Endothelial cell of umbilical vein (primary cell): ENCODE data around the gene ACOD1. TPM values are rescaled to one million over a fixed set of nuclear protein-coding genes. Genes with fewer than 3 reads are reported as not detected.

ENCODE experiments used
- BruUV-seq: library from RNA; stranded (reverse); fragments of 400-500 nt; replicated peaks from 2 replicates; lab custom pipeline; 2021; lab: Mats Ljungman, UMichigan
- CTCF ChIA-PET: fragments of 300-600, 350-600 bp; sonication (Branson Sonifier 250); formaldehyde crosslinking; loops from one replicate; lab custom pipeline; 2021; ENCODE audit warnings: antibody characterized with exemption, inconsistent platforms; lab: Charles Lee
- POLR2A ChIA-PET: fragments of 300-600, 350-600 bp; sonication (Branson Sonifier 250); formaldehyde crosslinking; loops from one replicate; lab custom pipeline; 2021; ENCODE audit warnings: antibody characterized with exemption, inconsistent platforms; lab: Charles Lee
- DNase-seq: peaks from one replicate; pipeline ENCODE4 v3.0.0-alpha.2; 2011; ENCODE audit warnings: low read depth, low spot score
- FAIRE-seq: peaks from 2 replicates; lab custom pipeline; 2011; peaks lifted over from hg19 to GRCh38; lab: Jason Lieb, UNC
- H2AFZ ChIP-seq: 2 replicates; pipeline ENCODE4 v1.6.0; 2012; ENCODE audit warnings: low read depth, low read length, control low read depth, inconsistent platforms
- H3K27ac ChIP-seq: 2 replicates; pipeline ENCODE4 v1.5.1; 2011; ENCODE audit warnings: low read depth, mild to moderate bottlenecking, control low read depth, low read length, moderate library complexity; ENCODE audit not compliant: insufficient read depth
- H3K27me3 ChIP-seq, 2 experiments: 2 replicates each; pipeline versions ENCODE4 v1.6.0 to v1.6.1; 2011; ENCODE audit warnings: low read length in 2 of 2, mixed read lengths in 1 of 2; ENCODE audit not compliant: control insufficient read depth in 2 of 2, insufficient read depth in 2 of 2
- H3K36me3 ChIP-seq, 2 experiments: 2 replicates in 1 of 2; 3 replicates in 1 of 2; pipeline ENCODE4 v1.5.1; 2011; ENCODE audit warnings: low read length in 2 of 2, mild to moderate bottlenecking in 1 of 2, moderate library complexity in 1 of 2; ENCODE audit not compliant: control insufficient read depth in 2 of 2, insufficient read depth in 2 of 2; ENCODE audit errors: extremely low read depth in 1 of 2
- H3K4me1 ChIP-seq: 3 replicates; pipeline ENCODE4 v1.5.1; 2011; ENCODE audit warnings: mild to moderate bottlenecking, low read length; ENCODE audit not compliant: control insufficient read depth, insufficient read depth; ENCODE audit errors: extremely low read depth
- H3K4me2 ChIP-seq: 2 replicates; pipeline ENCODE4 v1.6.1; 2011; ENCODE audit warnings: low read length, control low read depth, mixed read lengths; ENCODE audit not compliant: insufficient read depth
- H3K4me3 ChIP-seq, 3 experiments: fragments of 200-600 bp in 1 of 3; sonication (generic), shearing (Covaris generic) in 1 of 3; replicated peaks in 1 of 3; 2 replicates each; pipeline ENCODE4 v1.5.1; 2011 to 2016; ENCODE audit warnings: control low read depth in 3 of 3, low read length in 3 of 3, mild to moderate bottlenecking in 2 of 3, inconsistent platforms in 1 of 3, low read depth in 1 of 3, moderate library complexity in 1 of 3; ENCODE audit not compliant: insufficient read depth in 1 of 3
- H3K79me2 ChIP-seq: 2 replicates; pipeline ENCODE4 v1.6.0; 2012; ENCODE audit warnings: low read length, inconsistent platforms; ENCODE audit not compliant: control insufficient read depth, insufficient read depth
- H3K9ac ChIP-seq: replicated peaks from 2 replicates; pipeline ENCODE3; 2011; ENCODE audit warnings: low read length, control low read depth; ENCODE audit not compliant: insufficient read depth; ENCODE audit errors: extremely low read depth
- H3K9me1 ChIP-seq: replicated peaks from 3 replicates; pipeline ENCODE4 v1.6.0; 2011; ENCODE audit warnings: mild to moderate bottlenecking, low read length; ENCODE audit not compliant: control insufficient read depth, insufficient read depth; ENCODE audit errors: extremely low read depth
- H3K9me3 ChIP-seq: replicated peaks from 2 replicates; pipeline ENCODE4 v1.5.1; 2012; ENCODE audit warnings: low read length, inconsistent platforms; ENCODE audit not compliant: control insufficient read depth, insufficient read depth
- H4K20me1 ChIP-seq: replicated peaks from 2 replicates; pipeline ENCODE3; 2011; ENCODE audit warnings: mild to moderate bottlenecking, low read length; ENCODE audit not compliant: control insufficient read depth, insufficient read depth; ENCODE audit errors: extremely low read depth
- EZH2 ChIP-seq: IDR thresholded peaks from 2 replicates; pipeline ENCODE4 v1.6.1; 2012; ENCODE audit warnings: borderline replicate concordance, low read depth, mild to moderate bottlenecking, moderate library complexity, low read length, inconsistent platforms; ENCODE audit not compliant: severe bottlenecking
- MYC ChIP-seq: IDR thresholded peaks from one replicate; pipeline ENCODE4 v1.6.1; 2011; ENCODE audit warnings: mild to moderate bottlenecking, low read depth, low read length
- POLR2A ChIP-seq: IDR thresholded peaks from 2 replicates; pipeline ENCODE4 v1.6.1; 2012; ENCODE audit warnings: low read depth, mild to moderate bottlenecking, control low read depth, low read length
- POLR2AphosphoS5 ChIP-seq: IDR thresholded peaks from 2 replicates; pipeline ENCODE4 v1.6.1; 2012; ENCODE audit warnings: low read depth, mild to moderate bottlenecking, control low read depth, low read length, moderate library complexity; ENCODE audit not compliant: insufficient read depth
- dilution Hi-C: fragments of 300-500 bp; cut with MboI; formaldehyde crosslinking; loops from one replicate; pipeline ENCODE4 v1.15.0; 2019; ENCODE audit warnings: low sequenced_read_pairs; ENCODE audit not compliant: extremely low pct_ligation_motif_present
- intact Hi-C: fragments of 100-400 bp; cut with micrococcal nuclease; formaldehyde crosslinking; loops from one replicate; pipeline ENCODE4 v1.10.0; 2022
- polyA plus RNA-seq, 4 experiments: library from polyadenylated mRNA; depleted of rRNA in 3 of 4; stranded (reverse) in 3 of 4; unstranded in 1 of 4; fragments of >200 nt; gene quantifications; 2 replicates each; pipeline versions ENCODE4 v1.2.1 to v1.2.3, GENCODE V29; 2011 to 2012; ENCODE audit warnings: missing spikeins in 1 of 4
- total RNA-seq: library from RNA; stranded (reverse); gene quantifications from 2 replicates; pipeline ENCODE4 v1.2.3, GENCODE V29; 2021
- TF ChIP-seq, protein P1 (sequence below): IDR thresholded peaks from 2 replicates; pipeline ENCODE4 v1.6.1; 2011; ENCODE audit not compliant: insufficient read depth, insufficient read length
- TF ChIP-seq, protein P2 (sequence below), 2 donors: IDR thresholded peaks; 1 replicate in 1 of 2; 2 replicates in 1 of 2; pipeline ENCODE4 v1.5.1; 2011; ENCODE audit warnings: low read length in 2 of 2, mild to moderate bottlenecking in 2 of 2, moderate library complexity in 2 of 2, control low read depth in 1 of 2, inconsistent platforms in 1 of 2, low read depth in 1 of 2; ENCODE audit not compliant: insufficient read depth in 1 of 2; ENCODE audit errors: extremely low read depth in 1 of 2

The ACOD1 gene
- total and polyA plus RNA-seq, 2 donors (not counting 3 experiments of a cell fraction or from before 2014, with no cell fraction given) = not detected

DNA sequence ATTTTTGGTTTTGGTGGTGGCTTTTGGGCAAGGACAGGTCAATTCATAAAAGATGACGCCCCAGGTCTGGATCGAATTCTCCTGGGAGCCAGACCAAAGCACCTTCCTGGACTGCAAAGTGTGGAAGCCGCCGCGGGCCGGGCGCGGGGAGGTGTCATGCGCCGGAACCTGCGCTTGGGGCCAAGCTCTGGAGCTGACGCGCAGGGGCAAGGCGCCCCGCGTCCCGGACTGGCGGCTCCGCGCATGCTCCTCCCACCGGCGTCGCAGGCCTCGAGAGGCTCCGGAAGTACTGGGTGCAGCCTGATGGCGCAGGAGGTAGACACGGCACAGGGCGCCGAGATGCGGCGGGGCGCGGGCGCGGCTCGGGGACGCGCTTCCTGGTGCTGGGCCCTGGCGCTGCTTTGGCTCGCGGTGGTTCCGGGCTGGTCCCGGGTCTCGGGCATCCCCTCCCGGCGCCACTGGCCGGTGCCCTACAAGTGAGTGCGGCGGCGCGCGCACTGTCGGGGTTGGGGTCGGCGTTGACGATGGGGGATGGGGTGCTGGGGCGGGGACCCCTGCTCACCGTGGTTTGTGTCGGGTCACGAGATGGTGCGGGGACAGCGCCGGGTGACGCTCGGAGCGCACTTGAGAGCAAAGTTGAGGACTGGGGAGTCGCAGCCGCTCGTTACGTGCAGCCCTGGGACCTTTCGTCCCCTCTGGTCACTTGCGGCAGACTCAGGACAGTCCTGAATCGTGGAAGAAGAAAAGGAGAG, 43.7 kb downstream of the ACOD1 start, which contains the start of gene CLN5:
Gene CLN5, plus strand, starts transcription at position 286 of the 752 bp plus-strand sequence. Its CDS starts 18 bp downstream, at position 304.
- no peaks in the 10 kb centered on the region for H3K9me3 ChIP-seq
- peak; percentile 81 for FAIRE-seq

More for the DNA sequence above, 43.7 kb downstream of the ACOD1 start, which contains the start of gene CLN5:
- Histone ChIP-seq H3K9ac (peak within 1 kb of the TSS; percentile 91), H3K36me3 (no peaks in the 10 kb centered on the region), H4K20me1 (no peaks in the 10 kb centered on the region), H3K9me1 (no peaks in the 10 kb centered on the region), H2AFZ (peak within 1 kb of the TSS; percentile 71), H3K4me2 (peak within 1 kb of the TSS; percentile 98), H3K4me3 (peak within 1 kb of the TSS; percentile 36 to 90 (median 83)), H3K4me1 (peaks cover 13% of the 10 kb centered on the region), H3K27me3 (peaks cover 4% of the 10 kb centered on the region in 2 experiments), H3K79me2 (peaks cover 8% of the 10 kb centered on the region), H3K27ac (peak within 1 kb of the TSS; percentile 40)
- CTCF ChIA-PET = interaction anchor here (1.0 to 3.2 kb wide), 4 partner anchors 10 to 106 kb away, joined by 3 to 12 read pairs (median 8); partner anchors contain the start of gene KCTD12
- peak; percentile 81 for TF ChIP-seq POLR2A
- no peak for TF ChIP-seq EZH2
- TF ChIP-seq, protein P1, sequence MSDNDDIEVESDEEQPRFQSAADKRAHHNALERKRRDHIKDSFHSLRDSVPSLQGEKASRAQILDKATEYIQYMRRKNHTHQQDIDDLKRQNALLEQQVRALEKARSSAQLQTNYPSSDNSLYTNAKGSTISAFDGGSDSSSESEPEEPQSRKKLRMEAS = peak; percentile 52
- TF ChIP-seq, protein P2, sequence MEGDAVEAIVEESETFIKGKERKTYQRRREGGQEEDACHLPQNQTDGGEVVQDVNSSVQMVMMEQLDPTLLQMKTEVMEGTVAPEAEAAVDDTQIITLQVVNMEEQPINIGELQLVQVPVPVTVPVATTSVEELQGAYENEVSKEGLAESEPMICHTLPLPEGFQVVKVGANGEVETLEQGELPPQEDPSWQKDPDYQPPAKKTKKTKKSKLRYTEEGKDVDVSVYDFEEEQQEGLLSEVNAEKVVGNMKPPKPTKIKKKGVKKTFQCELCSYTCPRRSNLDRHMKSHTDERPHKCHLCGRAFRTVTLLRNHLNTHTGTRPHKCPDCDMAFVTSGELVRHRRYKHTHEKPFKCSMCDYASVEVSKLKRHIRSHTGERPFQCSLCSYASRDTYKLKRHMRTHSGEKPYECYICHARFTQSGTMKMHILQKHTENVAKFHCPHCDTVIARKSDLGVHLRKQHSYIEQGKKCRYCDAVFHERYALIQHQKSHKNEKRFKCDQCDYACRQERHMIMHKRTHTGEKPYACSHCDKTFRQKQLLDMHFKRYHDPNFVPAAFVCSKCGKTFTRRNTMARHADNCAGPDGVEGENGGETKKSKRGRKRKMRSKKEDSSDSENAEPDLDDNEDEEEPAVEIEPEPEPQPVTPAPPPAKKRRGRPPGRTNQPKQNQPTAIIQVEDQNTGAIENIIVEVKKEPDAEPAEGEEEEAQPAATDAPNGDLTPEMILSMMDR (IDR thresholded peaks at IDR 0.05; ENCODE audit: extremely low read depth in 1 of 2, insufficient read depth in 1 of 2, low read depth in 1 of 2, low read length in 2 of 2) = no peak
- TF ChIP-seq POLR2AphosphoS5 = peak; percentile 95
- no peak for TF ChIP-seq MYC
- intact Hi-C loops (loop anchor here (1.0 to 5.0 kb wide), 3 partner anchors 35 to 486 kb away; partner anchors contain the start of gene FBXL3), dilution Hi-C loops (no loop called here)
- no TSS peak for BruUV-seq
- peak; percentile 87 for DNase-seq
- POLR2A ChIA-PET = no interaction called here
